Suprapubic skin (tissue), 4 donors: ENCODE data around the gene LRIT2. TPM values are rescaled to one million over a fixed set of nuclear protein-coding genes. Genes with fewer than 3 reads are reported as not detected.
A peak's percentile ranks its signal among the peaks of the same experiment; 100 is the strongest.

Source experiments
- DNase-seq, 2 donors: peaks; one replicate each; pipeline ENCODE4 v3.0.0-alpha.2; 2019; ENCODE audit warnings: low spot score in 2 of 2
- H3K27ac ChIP-seq: fragments of 200-600 bp; sonication (generic); one replicate; pipeline ENCODE4 v1.5.1; 2019
- H3K27me3 ChIP-seq: fragments of 200-600 bp; sonication (generic); one replicate; pipeline ENCODE4 v1.5.1; 2019
- H3K36me3 ChIP-seq: fragments of 200-600 bp; sonication (generic); one replicate; pipeline ENCODE4 v1.5.1; 2019
- H3K4me1 ChIP-seq: fragments of 200-600 bp; sonication (generic); one replicate; pipeline ENCODE4 v1.5.1; 2019
- H3K4me3 ChIP-seq: fragments of 200-600 bp; sonication (generic); one replicate; pipeline ENCODE4 v1.5.1; 2019; ENCODE audit warnings: mild to moderate bottlenecking
- H3K9me3 ChIP-seq: fragments of 200-600 bp; sonication (generic); one replicate; pipeline ENCODE4 v1.5.1; 2019
- CTCF ChIP-seq, 2 donors: fragments of 200-600 bp in 1 of 2; fragments of 450-650 bp in 1 of 2; sonication (generic) in 1 of 2; IDR thresholded peaks; one replicate each; pipeline ENCODE4 v1.5.1; 2016 to 2019; ENCODE audit warnings: antibody characterized with exemption in 2 of 2, mild to moderate bottlenecking in 1 of 2, moderate library complexity in 1 of 2
- EP300 ChIP-seq: sonication (generic); formaldehyde crosslinking; IDR thresholded peaks from one replicate; pipeline ENCODE4 v1.6.1; 2017; ENCODE audit warnings: antibody characterized with exemption
- POLR2A ChIP-seq, 2 donors: fragments of 450-650 bp; IDR thresholded peaks; one replicate each; pipeline ENCODE4 v1.6.1; 2017; ENCODE audit warnings: antibody characterized with exemption in 2 of 2, mild to moderate bottlenecking in 2 of 2, moderate library complexity in 2 of 2
- POLR2AphosphoS5 ChIP-seq, 3 donors: sonication (generic); formaldehyde crosslinking; IDR thresholded peaks; one replicate each; pipeline ENCODE4 v1.6.1; 2017; ENCODE audit warnings: antibody characterized with exemption in 3 of 3
- WGBS: methylation state at CpG from one replicate; pipeline ENCODE4 v1.1.5; 2018; 5-methylcytosine and 5-hydroxymethylcytosine counted together
- total RNA-seq, 4 donors: library from RNA; depleted of rRNA; stranded (reverse); fragments of >200 nt; gene quantifications; one replicate each; pipeline ENCODE4 v1.1.0, GENCODE V29; 2016

Gene LRIT2
- total RNA-seq, 4 donors from 2014 or later = not detected

DNA sequence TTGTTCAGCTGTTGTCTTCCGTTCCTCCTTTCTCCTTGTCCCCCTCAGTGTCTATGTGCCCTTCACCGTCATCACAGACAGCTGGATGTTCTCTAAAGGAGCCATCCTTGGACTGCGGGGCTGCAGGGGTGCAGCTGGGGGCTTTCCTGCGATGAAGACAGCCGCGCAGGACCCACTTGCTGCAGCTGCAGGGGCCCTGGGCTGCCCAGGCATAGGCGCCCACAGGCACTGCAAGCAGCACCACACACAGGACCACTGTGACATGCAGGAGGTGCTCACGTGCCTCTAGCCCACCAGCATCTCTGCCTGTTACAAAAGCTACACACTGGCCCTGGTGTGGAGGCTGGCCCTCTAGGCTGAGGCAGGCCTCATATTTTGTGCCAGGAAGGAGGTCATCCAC is 3.4 kb downstream of the LRIT2 start:
- Histone ChIP-seq H3K27me3 (peaks cover 8% of the 10 kb centered on the region), H3K4me3 (no peak overlapping the region), H3K9me3 (no peaks in the 10 kb centered on the region), H3K36me3 (no peaks in the 10 kb centered on the region), H3K27ac (no peak overlapping the region), H3K4me1 (no peaks in the 10 kb centered on the region)
- 89% methylated on average over 8 of the region's 8 CpGs for WGBS
- DNase-seq = peak in 1 of 2 donors; percentile 66
- TF ChIP-seq POLR2AphosphoS5 (IDR thresholded peaks at IDR 0.05) = no peak
- no peak for TF ChIP-seq POLR2A (IDR thresholded peaks at IDR 0.05)
- TF ChIP-seq EP300 = no peak
- TF ChIP-seq CTCF (IDR thresholded peaks at IDR 0.05) = no peak

GRCh38 chr10:84217746-84218145 is 7.6 kb downstream of the LRIT2 start:
- H3K27me3 ChIP-seq = peaks cover 4% of the 10 kb centered on the region
- no peaks in the 10 kb centered on the region for H3K4me1 ChIP-seq
- no peaks in the 10 kb centered on the region for H3K9me3 ChIP-seq
- H3K27ac ChIP-seq = no peak overlapping the region
- H3K4me3 ChIP-seq = no peak overlapping the region
- peak in 1 of 2 donors; percentile 32 for DNase-seq
- WGBS = 79% methylated on average over 4 of the region's 4 CpGs
- TF ChIP-seq POLR2AphosphoS5 (IDR thresholded peaks at IDR 0.05) = no peak
- no peak for TF ChIP-seq EP300
- no peak for TF ChIP-seq CTCF (IDR thresholded peaks at IDR 0.05)
- TF ChIP-seq POLR2A (IDR thresholded peaks at IDR 0.05) = no peak
- peaks cover 4% of the 10 kb centered on the region for H3K36me3 ChIP-seq

GRCh38 chr10:84216834-84217233 is 8.5 kb downstream of the LRIT2 start:
- H3K4me3 ChIP-seq = no peak overlapping the region
- peaks cover 4% of the 10 kb centered on the region for H3K36me3 ChIP-seq
- H3K9me3 ChIP-seq = no peaks in the 10 kb centered on the region
- H3K27me3 ChIP-seq = peaks cover 3% of the 10 kb centered on the region
- no peak for TF ChIP-seq CTCF (IDR thresholded peaks at IDR 0.05)
- no peak for TF ChIP-seq POLR2AphosphoS5 (IDR thresholded peaks at IDR 0.05)
- TF ChIP-seq POLR2A (IDR thresholded peaks at IDR 0.05) = no peak
- TF ChIP-seq EP300 = no peak
- DNase-seq = peak in 1 of 2 donors; percentile 72
- H3K27ac ChIP-seq = no peak overlapping the region
- H3K4me1 ChIP-seq = no peaks in the 10 kb centered on the region
- WGBS = 87% methylated on average over 5 of the region's 9 CpGs

- WGBS = 47% methylated on average over 12 of the region's 12 CpGs
- Histone ChIP-seq H3K27ac (no peak overlapping the region), H3K36me3 (peaks cover 4% of the 10 kb centered on the region), H3K4me1 (no peaks in the 10 kb centered on the region), H3K27me3 (peaks cover 5% of the 10 kb centered on the region), H3K9me3 (no peaks in the 10 kb centered on the region), H3K4me3 (no peak overlapping the region)
- TF ChIP-seq POLR2AphosphoS5 (IDR thresholded peaks at IDR 0.05) = no peak
- TF ChIP-seq CTCF (IDR thresholded peaks at IDR 0.05) = peak in 1 of 2 donors; percentile 53
- peak in 1 of 2 donors; percentile 55 for DNase-seq
Measured at GRCh38 chr10:84214612-84215235, 10.6 kb downstream of the LRIT2 start.

DNA sequence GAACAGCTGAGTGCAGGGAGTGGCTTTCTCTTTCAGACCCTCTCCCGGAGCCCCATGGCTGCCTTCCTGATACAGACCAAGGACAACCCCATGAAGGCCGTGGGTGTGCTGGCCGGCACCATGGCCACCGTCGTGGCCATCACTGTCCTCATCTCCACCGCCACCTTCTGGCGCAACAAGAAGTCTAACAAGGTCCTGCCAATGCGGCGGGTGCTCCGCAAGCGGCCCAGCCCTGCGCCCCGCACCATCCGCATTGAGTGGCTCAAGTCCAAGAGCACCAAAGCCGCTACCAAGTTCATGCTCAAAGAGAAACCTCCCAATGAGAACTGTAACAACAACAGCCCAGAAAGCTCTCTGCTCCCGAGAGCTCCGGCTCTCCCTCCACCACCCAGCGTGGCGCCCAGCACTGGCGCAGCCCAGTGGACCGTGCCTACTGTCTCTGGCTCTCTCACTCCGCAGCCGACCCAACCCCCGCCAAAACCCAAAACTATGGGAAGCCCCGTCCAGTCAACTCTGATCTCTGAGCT is 11.2 kb downstream of the LRIT2 start:
- H3K9me3 ChIP-seq = no peaks in the 10 kb centered on the region
- 64% methylated on average over 11 of the region's 25 CpGs for WGBS
- H3K4me1 ChIP-seq = no peaks in the 10 kb centered on the region
- DNase-seq = peak in 1 of 2 donors; percentile 63
- H3K27me3 ChIP-seq = peaks cover 5% of the 10 kb centered on the region
- H3K27ac ChIP-seq = no peak overlapping the region
- TF ChIP-seq EP300 = no peak
- TF ChIP-seq POLR2AphosphoS5 (IDR thresholded peaks at IDR 0.05) = no peak
- TF ChIP-seq CTCF (IDR thresholded peaks at IDR 0.05) = no peak
- TF ChIP-seq POLR2A (IDR thresholded peaks at IDR 0.05) = no peak
- H3K36me3 ChIP-seq = peaks cover 4% of the 10 kb centered on the region
- no peak overlapping the region for H3K4me3 ChIP-seq
